ENCODE measurements around the gene FOXC2.

Gene FOXC2

DNA sequence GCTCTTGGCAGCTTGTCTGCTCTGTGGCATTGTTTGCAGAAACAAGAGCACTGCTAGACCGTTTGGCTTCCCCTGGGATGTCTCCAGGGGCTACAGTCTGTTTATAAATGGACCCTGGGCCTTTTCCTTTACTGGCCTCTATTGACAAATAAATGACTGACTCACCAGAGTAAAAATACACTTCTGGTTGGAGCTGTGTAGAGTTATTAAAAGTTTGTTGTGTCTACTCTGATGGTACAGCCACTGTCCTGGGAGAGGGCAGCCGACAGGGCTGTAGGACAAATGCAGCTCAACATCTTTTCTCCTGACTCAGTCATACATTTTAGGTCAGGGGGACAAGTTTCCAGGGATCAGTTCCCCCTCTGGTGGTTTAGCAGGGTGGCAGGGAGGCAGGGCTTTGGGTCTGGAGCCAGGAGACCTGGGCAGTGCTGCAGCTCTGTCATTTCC lies 41.7 kb downstream of the FOXC2 start:
- no peaks in the 10 kb centered on the region for H4K20me1 ChIP-seq (ENCODE audit: insufficient read depth, low read length)
- no peaks in the 10 kb centered on the region for H3F3A ChIP-seq (ENCODE audit: insufficient read depth, low read length)
- no peak overlapping the region for H2AFZ ChIP-seq (ENCODE audit: low read length)
- no peak for DNase-seq
- H3K9me3 ChIP-seq (replicated peaks; ENCODE audit: insufficient read depth, low read length): no peaks in the 10 kb centered on the region
- TF ChIP-seq, protein P1, sequence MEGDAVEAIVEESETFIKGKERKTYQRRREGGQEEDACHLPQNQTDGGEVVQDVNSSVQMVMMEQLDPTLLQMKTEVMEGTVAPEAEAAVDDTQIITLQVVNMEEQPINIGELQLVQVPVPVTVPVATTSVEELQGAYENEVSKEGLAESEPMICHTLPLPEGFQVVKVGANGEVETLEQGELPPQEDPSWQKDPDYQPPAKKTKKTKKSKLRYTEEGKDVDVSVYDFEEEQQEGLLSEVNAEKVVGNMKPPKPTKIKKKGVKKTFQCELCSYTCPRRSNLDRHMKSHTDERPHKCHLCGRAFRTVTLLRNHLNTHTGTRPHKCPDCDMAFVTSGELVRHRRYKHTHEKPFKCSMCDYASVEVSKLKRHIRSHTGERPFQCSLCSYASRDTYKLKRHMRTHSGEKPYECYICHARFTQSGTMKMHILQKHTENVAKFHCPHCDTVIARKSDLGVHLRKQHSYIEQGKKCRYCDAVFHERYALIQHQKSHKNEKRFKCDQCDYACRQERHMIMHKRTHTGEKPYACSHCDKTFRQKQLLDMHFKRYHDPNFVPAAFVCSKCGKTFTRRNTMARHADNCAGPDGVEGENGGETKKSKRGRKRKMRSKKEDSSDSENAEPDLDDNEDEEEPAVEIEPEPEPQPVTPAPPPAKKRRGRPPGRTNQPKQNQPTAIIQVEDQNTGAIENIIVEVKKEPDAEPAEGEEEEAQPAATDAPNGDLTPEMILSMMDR (IDR thresholded peaks at IDR 0.05; ENCODE audit: low read length): no peak
- TF ChIP-seq EZH2 (optimal IDR thresholded peaks at IDR 0.05; ENCODE audit: low read depth, low read length) (no peak), EZH2phosphoT487 (IDR thresholded peaks at IDR 0.05; ENCODE audit: low read length) (no peak)
- H3K4me2 ChIP-seq (ENCODE audit: low read depth, low read length): no peak overlapping the region
- no peak overlapping the region for H3K9ac ChIP-seq (ENCODE audit: low read length)
- no peaks in the 10 kb centered on the region for H3K4me1 ChIP-seq (ENCODE audit: low read length)
- peaks cover 15% of the 10 kb centered on the region for H3K27me3 ChIP-seq (replicated peaks; ENCODE audit: insufficient read depth, low read length)
- H3K4me3 ChIP-seq (ENCODE audit: low read length): no peak overlapping the region
- H3K27ac ChIP-seq (ENCODE audit: low read length): no peak overlapping the region
- H3K79me2 ChIP-seq (ENCODE audit: low read length): no peaks in the 10 kb centered on the region
- H3K36me3 ChIP-seq (replicated peaks; ENCODE audit: insufficient read depth, low read length): no peaks in the 10 kb centered on the region
- no peaks in the 10 kb centered on the region for H3K9me2 ChIP-seq (replicated peaks; ENCODE audit: insufficient read depth, low read length)

DNA sequence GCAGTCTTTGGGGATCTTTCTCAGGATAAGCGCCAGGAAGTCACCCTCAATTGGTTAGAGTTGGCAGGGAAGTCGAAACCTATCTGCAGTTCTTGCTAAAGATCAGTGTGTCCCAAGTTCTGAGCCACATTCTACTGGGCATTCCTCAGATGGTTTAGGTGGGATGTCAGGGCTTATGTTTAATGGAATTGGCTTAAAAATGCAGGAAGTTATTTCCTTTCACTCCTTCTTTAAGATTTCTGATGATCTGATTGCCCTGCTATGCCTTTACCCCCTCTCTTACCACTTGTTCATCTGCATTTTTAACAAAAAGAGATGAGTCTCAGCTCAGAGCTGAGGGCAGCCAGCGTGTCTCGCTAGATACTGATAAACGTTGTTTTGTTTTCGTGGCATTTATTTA lies 42.5 kb downstream of the FOXC2 start:
- Histone ChIP-seq H3K9me2 (replicated peaks; ENCODE audit: insufficient read depth, low read length) (no peaks in the 10 kb centered on the region), H3K9ac (ENCODE audit: low read length) (no peak overlapping the region), H3K27me3 (replicated peaks; ENCODE audit: insufficient read depth, low read length) (peaks cover 16% of the 10 kb centered on the region), H3K27ac (ENCODE audit: low read length) (no peak overlapping the region), H4K20me1 (ENCODE audit: insufficient read depth, low read length) (no peaks in the 10 kb centered on the region), H3F3A (ENCODE audit: insufficient read depth, low read length) (no peaks in the 10 kb centered on the region), H3K4me3 (ENCODE audit: low read length) (no peak overlapping the region), H3K36me3 (replicated peaks; ENCODE audit: insufficient read depth, low read length) (no peaks in the 10 kb centered on the region), H2AFZ (ENCODE audit: low read length) (no peak overlapping the region), H3K79me2 (ENCODE audit: low read length) (no peaks in the 10 kb centered on the region), H3K9me3 (replicated peaks; ENCODE audit: insufficient read depth, low read length) (no peaks in the 10 kb centered on the region), H3K4me2 (ENCODE audit: low read depth, low read length) (no peak overlapping the region), H3K4me1 (ENCODE audit: low read length) (no peaks in the 10 kb centered on the region)
- DNase-seq: no peak
- TF ChIP-seq, protein P1 (IDR thresholded peaks at IDR 0.05; ENCODE audit: low read length): no peak
- no peak for TF ChIP-seq EZH2 (optimal IDR thresholded peaks at IDR 0.05; ENCODE audit: low read depth, low read length)
- TF ChIP-seq EZH2phosphoT487 (IDR thresholded peaks at IDR 0.05; ENCODE audit: low read length): no peak

DNA sequence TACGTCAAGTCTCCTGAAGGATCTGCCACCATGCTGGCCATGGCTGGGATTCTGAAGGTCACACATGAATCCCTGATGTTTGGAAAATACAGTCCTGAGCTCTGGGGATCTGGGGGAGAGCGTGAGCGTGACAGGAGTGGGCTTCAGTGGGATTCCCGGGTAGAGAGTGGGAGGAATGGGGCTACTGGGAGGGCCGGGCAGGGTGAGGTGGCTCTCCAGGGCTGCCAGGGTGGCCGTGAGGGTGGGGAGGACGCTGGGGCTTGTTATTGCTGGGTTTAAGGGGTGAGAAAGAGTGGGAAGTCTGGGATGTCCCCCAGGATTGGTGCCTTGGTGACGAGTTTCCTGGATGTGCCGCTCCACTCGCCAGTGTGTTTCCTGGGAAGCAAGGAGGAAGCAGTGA lies 43.0 kb downstream of the FOXC2 start:
- TF ChIP-seq, protein P1 (IDR thresholded peaks at IDR 0.05; ENCODE audit: low read length): no peak
- TF ChIP-seq EZH2phosphoT487 (IDR thresholded peaks at IDR 0.05; ENCODE audit: low read length) (no peak), EZH2 (optimal IDR thresholded peaks at IDR 0.05; ENCODE audit: low read depth, low read length) (no peak)
- no peaks in the 10 kb centered on the region for H3K9me2 ChIP-seq (replicated peaks; ENCODE audit: insufficient read depth, low read length)
- H3K27ac ChIP-seq (ENCODE audit: low read length): no peak overlapping the region
- no peaks in the 10 kb centered on the region for H3F3A ChIP-seq (ENCODE audit: insufficient read depth, low read length)
- no peak overlapping the region for H3K9ac ChIP-seq (ENCODE audit: low read length)
- H3K4me1 ChIP-seq (ENCODE audit: low read length): no peaks in the 10 kb centered on the region
- no peaks in the 10 kb centered on the region for H3K9me3 ChIP-seq (replicated peaks; ENCODE audit: insufficient read depth, low read length)
- no peak overlapping the region for H2AFZ ChIP-seq (ENCODE audit: low read length)
- no peaks in the 10 kb centered on the region for H3K79me2 ChIP-seq (ENCODE audit: low read length)
- no peak overlapping the region for H3K4me3 ChIP-seq (ENCODE audit: low read length)
- H3K4me2 ChIP-seq (ENCODE audit: low read depth, low read length): no peak overlapping the region
- H3K36me3 ChIP-seq (replicated peaks; ENCODE audit: insufficient read depth, low read length): no peaks in the 10 kb centered on the region
- DNase-seq: no peak
- no peaks in the 10 kb centered on the region for H4K20me1 ChIP-seq (ENCODE audit: insufficient read depth, low read length)
- H3K27me3 ChIP-seq (replicated peaks; ENCODE audit: insufficient read depth, low read length): peaks cover 21% of the 10 kb centered on the region
